Measurements from ENCODE around the gene SH3BP5. TPM values are rescaled to one million over a fixed set of nuclear protein-coding genes. Genes with fewer than 3 reads are reported as not detected.

Gene SH3BP5, protein sequence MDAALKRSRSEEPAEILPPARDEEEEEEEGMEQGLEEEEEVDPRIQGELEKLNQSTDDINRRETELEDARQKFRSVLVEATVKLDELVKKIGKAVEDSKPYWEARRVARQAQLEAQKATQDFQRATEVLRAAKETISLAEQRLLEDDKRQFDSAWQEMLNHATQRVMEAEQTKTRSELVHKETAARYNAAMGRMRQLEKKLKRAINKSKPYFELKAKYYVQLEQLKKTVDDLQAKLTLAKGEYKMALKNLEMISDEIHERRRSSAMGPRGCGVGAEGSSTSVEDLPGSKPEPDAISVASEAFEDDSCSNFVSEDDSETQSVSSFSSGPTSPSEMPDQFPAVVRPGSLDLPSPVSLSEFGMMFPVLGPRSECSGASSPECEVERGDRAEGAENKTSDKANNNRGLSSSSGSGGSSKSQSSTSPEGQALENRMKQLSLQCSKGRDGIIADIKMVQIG
- total RNA-seq: 110 TPM
- long read RNA-seq, transcript SH3BP5-202 (9 exons, 2,822 nt): major isoform, 134 of 208 reads
- long read RNA-seq, partial matches to known transcripts: 20 of 208 reads
- long read RNA-seq, other reads (novel, unspliced or antisense): 54 of 208 reads

DNA sequence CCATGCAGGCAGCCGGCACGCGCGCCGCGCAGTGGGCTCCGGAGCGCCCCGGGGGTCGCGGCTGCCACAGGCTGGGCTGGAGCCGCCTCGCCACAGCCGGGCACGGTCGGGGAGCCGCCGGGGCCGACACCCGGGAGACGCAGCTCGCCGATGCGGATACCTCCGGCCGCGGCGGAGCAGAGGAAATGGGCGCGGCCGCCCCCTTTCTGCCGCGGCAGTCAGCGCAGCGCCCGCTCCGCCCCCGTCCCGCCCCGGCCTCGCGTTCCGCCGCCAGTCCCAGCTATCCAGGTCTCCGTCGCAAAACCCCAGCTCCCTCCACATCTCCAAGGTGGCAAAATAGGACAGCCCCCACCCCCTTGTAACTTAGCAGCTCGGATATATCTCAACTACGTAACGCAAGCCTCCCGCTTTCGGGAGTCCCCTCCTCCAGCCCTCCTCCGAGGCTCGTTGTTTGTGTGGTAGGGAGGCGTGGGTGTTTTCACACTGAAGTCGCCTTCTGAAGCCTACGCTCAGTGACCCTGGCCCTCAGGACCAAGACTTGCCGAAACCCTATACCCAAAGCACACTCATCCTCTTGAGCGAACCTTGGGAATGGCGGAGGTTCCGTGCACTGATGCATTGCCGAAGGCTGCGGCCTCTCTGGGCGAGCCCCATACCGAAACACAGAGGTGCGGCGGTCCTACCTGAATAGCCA lies at the start of gene SH3BP5:
TSS of gene SH3BP5 (minus strand) at position 182 of the 694 bp plus-strand sequence. CDS start at position 4, 178 bp downstream.
- intact Hi-C loops (cut with DNase I): loop anchor here (5.0 kb wide), 1 partner anchor 65 kb away; no protein-coding TSS in a partner anchor
- H3K27ac ChIP-seq: peak within 1 kb of the TSS; percentile 85
- H3K27me3 ChIP-seq: no peaks in the 10 kb centered on the region
- H3K4me1 ChIP-seq: peaks cover 22% of the 10 kb centered on the region
- peak within 1 kb of the TSS; percentile 95 for H3K4me3 ChIP-seq
- TF ChIP-seq, protein P1, sequence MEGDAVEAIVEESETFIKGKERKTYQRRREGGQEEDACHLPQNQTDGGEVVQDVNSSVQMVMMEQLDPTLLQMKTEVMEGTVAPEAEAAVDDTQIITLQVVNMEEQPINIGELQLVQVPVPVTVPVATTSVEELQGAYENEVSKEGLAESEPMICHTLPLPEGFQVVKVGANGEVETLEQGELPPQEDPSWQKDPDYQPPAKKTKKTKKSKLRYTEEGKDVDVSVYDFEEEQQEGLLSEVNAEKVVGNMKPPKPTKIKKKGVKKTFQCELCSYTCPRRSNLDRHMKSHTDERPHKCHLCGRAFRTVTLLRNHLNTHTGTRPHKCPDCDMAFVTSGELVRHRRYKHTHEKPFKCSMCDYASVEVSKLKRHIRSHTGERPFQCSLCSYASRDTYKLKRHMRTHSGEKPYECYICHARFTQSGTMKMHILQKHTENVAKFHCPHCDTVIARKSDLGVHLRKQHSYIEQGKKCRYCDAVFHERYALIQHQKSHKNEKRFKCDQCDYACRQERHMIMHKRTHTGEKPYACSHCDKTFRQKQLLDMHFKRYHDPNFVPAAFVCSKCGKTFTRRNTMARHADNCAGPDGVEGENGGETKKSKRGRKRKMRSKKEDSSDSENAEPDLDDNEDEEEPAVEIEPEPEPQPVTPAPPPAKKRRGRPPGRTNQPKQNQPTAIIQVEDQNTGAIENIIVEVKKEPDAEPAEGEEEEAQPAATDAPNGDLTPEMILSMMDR (IDR thresholded peaks at IDR 0.05): peak; percentile 71
- DNase-seq (peak; percentile 90), ATAC-seq (peak; percentile 96)
- no peaks in the 10 kb centered on the region for H3K36me3 ChIP-seq
- no peaks in the 10 kb centered on the region for H3K9me3 ChIP-seq

DNA sequence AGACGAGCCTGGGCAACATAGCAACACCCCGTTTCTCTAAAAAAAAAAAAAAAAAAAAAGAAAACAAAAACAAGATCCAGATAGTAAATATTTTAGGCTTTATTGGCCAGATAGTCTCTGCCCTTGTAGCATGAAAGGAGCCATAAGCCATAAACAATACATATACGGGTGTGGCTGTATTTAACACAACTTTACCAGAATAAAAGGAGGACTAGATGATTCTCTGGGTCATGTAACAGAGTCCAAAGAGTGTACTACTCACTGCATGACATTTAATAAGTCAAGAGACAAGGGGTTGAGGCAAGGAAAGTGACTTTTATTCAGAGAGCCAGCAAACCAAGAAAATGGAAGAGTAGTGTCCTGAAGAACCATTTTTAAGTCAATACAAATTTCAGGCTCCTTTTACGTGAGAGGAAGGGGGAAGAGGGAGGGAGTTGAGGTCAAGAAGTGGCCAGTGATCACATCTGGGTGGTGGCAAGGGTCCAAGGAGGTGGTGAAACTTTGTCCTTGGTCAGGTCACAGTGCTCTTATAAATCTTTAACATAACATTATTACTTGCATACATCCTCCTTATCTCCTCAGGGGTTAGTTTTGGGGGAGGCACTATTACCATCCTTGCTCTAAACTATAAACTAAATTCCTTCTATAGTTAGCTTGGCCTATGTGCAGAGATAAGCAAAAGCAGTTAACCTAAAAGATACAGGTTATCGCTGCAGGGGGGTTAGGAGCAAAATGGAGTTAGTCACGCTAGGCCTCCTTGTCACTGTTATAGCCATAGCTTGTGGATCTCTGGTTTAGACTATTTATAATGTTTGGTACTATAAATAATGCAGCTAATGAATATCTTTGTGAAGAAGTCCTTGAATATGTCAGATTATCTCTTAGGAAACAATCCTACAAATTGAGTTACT lies 48.8 kb upstream of the SH3BP5 start:
- ATAC-seq: no peak
- intact Hi-C loops (cut with DNase I): loop anchor here (10.0 kb wide), 1 partner anchor 116 kb away; no protein-coding TSS in a partner anchor

DNA sequence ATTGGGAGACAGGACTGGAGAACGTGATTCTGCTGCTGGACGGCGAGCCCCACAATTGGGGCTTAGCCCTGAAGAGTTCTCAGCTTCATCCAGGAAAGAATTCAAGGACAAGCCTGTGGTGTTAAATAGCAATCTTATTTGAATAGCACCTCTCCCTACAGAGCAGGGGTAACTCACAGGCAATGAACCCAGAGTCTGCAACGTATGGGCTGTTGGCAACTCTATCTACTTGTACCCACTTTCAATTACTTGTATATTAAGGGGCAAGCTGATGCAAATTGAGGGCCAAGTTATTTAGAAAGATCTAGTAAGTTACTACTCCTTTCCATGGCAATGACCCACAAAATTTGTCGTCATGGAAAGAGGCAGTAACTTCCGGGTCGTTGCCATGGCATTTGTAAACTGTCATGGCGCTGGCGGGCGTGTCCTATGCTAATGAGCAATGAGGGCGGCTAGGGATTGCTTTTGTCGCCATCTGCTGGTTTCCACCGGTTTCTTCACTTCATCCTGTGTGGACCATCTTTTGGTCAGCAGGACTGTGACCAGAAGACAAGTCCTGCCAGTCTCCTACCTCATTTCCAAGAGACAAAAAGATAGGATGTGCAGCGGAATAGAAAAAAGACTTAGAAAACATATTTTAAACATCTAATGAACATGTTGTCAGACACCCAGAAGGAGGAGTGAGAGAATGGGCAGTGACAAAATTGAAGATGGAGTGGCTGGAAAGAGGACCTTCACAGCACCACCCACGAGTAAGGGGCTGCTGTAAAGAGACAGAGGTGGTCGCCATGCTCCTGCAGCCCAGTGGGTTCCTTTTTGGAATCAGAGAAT lies 45.8 kb upstream of the SH3BP5 start:
- peaks cover 4% of the 10 kb centered on the region for H3K4me1 ChIP-seq
- H3K27ac ChIP-seq: peak overlapping the region; percentile 70
- ATAC-seq: peak; percentile 100

More for the DNA sequence above, 48.8 kb upstream of the SH3BP5 start:
- no peak overlapping the region for H3K27ac ChIP-seq
- no peaks in the 10 kb centered on the region for H3K9me3 ChIP-seq
- no peak for DNase-seq
- H3K36me3 ChIP-seq: no peaks in the 10 kb centered on the region
- no peaks in the 10 kb centered on the region for H3K27me3 ChIP-seq
- peaks cover 4% of the 10 kb centered on the region for H3K4me1 ChIP-seq
- no peak overlapping the region for H3K4me3 ChIP-seq
- TF ChIP-seq, protein P1 (IDR thresholded peaks at IDR 0.05): no peak

DNA sequence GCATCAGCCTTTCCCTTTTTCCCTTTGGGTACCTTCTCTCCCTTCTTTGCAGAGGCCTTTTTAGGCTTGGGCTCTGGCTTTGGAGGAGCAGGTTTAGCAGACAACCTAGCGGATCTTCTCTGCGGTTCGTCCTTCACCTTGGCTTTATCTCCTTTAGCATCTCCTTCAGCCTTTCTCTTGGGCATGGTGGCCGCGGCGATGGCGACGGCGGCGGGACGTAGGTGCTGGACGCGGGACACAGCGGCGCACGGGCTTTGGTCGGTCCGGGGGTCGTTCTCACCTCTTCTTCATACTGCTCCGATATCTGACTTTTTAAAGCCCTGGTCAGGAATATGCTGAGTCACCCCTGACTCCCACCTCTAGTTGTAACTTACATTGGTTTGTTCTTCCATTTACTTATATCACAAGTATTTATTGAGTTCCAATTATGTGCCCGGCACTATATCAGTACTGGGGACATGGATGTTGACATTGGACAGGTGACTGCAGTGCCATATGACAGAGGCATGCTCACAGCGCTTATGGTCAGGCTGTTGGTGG lies 43.1 kb upstream of the SH3BP5 start:
- Histone ChIP-seq H3K36me3 (no peaks in the 10 kb centered on the region), H3K27ac (no peak overlapping the region), H3K4me3 (no peak overlapping the region), H3K27me3 (no peaks in the 10 kb centered on the region), H3K9me3 (no peaks in the 10 kb centered on the region), H3K4me1 (peaks cover 4% of the 10 kb centered on the region)
- intact Hi-C loops (cut with DNase I): no loop called here
- ATAC-seq (no peak), DNase-seq (no peak)
- TF ChIP-seq, protein P1 (IDR thresholded peaks at IDR 0.05): no peak

More for the DNA sequence above, 45.8 kb upstream of the SH3BP5 start:
- H3K27me3 ChIP-seq: no peaks in the 10 kb centered on the region
- H3K36me3 ChIP-seq: no peaks in the 10 kb centered on the region
- no peaks in the 10 kb centered on the region for H3K9me3 ChIP-seq
- no peak overlapping the region for H3K4me3 ChIP-seq
- intact Hi-C loops (cut with DNase I): no loop called here
- DNase-seq: peak; percentile 94
- TF ChIP-seq, protein P1 (IDR thresholded peaks at IDR 0.05): peak; percentile 83

All from upper lobe of right lung (tissue), 1 donor.